GM18870 (cell line): ENCODE results near the gene MCC.
A peak's percentile ranks its signal among the peaks of the same experiment; 100 is the strongest.
"Not testable (repeated sequence)": the region's sequence is repeated elsewhere in the genome, so short reads cannot be mapped to it uniquely, and the experiment has no call there.

Source experiments
- ATAC-seq: cut with Tn5 transposase; IDR thresholded peaks from one replicate; pipeline ENCODE4 v1.9.1; 2021; ENCODE audit warnings: moderate library complexity; ENCODE audit not compliant: unreplicated experiment

The MCC gene

GRCh38 chr5:113427871-113428574 is 60.2 kb downstream of the MCC start:
- no peak for ATAC-seq

GRCh38 chr5:113425909-113426308 is 62.3 kb downstream of the MCC start:
- no peak for ATAC-seq

- no peak for ATAC-seq
Observed at GRCh38 chr5:113421693-113422092, 66.6 kb downstream of the MCC start.

GRCh38 chr5:113405530-113405929 is 82.7 kb downstream of the MCC start:
- ATAC-seq = no peak

- no peak for ATAC-seq
Observed at GRCh38 chr5:113404269-113404668, 84.0 kb downstream of the MCC start.

GRCh38 chr5:113397986-113398385 is 90.3 kb downstream of the MCC start:
- ATAC-seq = not testable (repeated sequence)

GRCh38 chr5:113397046-113397445 is 91.2 kb downstream of the MCC start:
- no peak for ATAC-seq

GRCh38 chr5:113394658-113395057 is 93.6 kb downstream of the MCC start:
- no peak for ATAC-seq

GRCh38 chr5:113390224-113390623 is 98.0 kb downstream of the MCC start:
- no peak for ATAC-seq

- no peak for ATAC-seq
Observed at GRCh38 chr5:113389116-113389515, 99.1 kb downstream of the MCC start.

GRCh38 chr5:113387844-113388243 is 100.4 kb downstream of the MCC start:
- no peak for ATAC-seq

- no peak for ATAC-seq
Observed at GRCh38 chr5:113384782-113385285, 103.4 kb downstream of the MCC start.

GRCh38 chr5:113382731-113383130 is 105.5 kb downstream of the MCC start:
- no peak for ATAC-seq

GRCh38 chr5:113381791-113382190 is 106.5 kb downstream of the MCC start:
- ATAC-seq = no peak

GRCh38 chr5:113380807-113381326 is 107.4 kb downstream of the MCC start:
- ATAC-seq = no peak

GRCh38 chr5:113379936-113380806 is 108.1 kb downstream of the MCC start:
- no peak for ATAC-seq

GRCh38 chr5:113378959-113379541 is 109.2 kb downstream of the MCC start:
- peak; percentile 86 for ATAC-seq

- no peak for ATAC-seq
Observed at GRCh38 chr5:113378514-113378913, 109.7 kb downstream of the MCC start.

- no peak for ATAC-seq
Observed at GRCh38 chr5:113378081-113378480, 110.2 kb downstream of the MCC start.

- ATAC-seq = no peak
Observed at GRCh38 chr5:113376640-113377039, 111.6 kb downstream of the MCC start.

GRCh38 chr5:113375480-113376060 is 112.7 kb downstream of the MCC start:
- ATAC-seq = no peak
